ENCODE measurements around the gene CD300E. TPM values are rescaled to one million over a fixed set of nuclear protein-coding genes. Genes with fewer than 3 reads are reported as not detected.

The CD300E gene
- total RNA-seq, 4 donors from 2014 or later = 0.15 to 0.53 (median 0.18) TPM

DNA sequence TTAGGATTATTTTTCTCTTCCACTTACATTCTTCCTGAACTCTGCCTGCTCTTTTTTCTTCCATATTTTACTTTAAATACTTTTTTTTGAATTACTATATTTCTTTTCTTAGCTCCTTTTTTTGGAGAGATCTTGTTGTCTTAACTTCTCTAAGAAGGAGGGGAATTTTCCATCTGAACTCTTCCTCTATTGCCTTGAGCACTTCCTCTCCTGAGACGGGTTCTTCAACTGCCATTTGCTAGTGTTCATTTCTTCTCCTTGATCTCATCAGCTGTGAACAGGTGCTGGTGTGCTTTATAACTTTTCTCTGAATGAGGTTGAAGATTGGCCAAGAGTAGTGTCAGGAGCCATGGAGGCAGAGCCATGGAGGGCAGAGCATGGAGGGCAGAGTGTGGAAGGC, 16.3 kb downstream of the CD300E start:
- no peak for DNase-seq
- Histone ChIP-seq H3K9me3 (no peaks in the 10 kb centered on the region), H3K4me1 (peaks cover 9 to 40% (median 22%) of the 10 kb centered on the region in 3 donors), H3K36me3 (no peaks in the 10 kb centered on the region), H3K27ac (no peak overlapping the region), H3K27me3 (peaks cover 0 to 25% (median 0%) of the 10 kb centered on the region in 4 donors), H3K4me3 (no peak overlapping the region)
- WGBS, 2 donors = 21 to 29% methylated on average over 1 of the region's 1 CpG
- TF ChIP-seq, protein P1, sequence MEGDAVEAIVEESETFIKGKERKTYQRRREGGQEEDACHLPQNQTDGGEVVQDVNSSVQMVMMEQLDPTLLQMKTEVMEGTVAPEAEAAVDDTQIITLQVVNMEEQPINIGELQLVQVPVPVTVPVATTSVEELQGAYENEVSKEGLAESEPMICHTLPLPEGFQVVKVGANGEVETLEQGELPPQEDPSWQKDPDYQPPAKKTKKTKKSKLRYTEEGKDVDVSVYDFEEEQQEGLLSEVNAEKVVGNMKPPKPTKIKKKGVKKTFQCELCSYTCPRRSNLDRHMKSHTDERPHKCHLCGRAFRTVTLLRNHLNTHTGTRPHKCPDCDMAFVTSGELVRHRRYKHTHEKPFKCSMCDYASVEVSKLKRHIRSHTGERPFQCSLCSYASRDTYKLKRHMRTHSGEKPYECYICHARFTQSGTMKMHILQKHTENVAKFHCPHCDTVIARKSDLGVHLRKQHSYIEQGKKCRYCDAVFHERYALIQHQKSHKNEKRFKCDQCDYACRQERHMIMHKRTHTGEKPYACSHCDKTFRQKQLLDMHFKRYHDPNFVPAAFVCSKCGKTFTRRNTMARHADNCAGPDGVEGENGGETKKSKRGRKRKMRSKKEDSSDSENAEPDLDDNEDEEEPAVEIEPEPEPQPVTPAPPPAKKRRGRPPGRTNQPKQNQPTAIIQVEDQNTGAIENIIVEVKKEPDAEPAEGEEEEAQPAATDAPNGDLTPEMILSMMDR (IDR thresholded peaks at IDR 0.05) = no peak
- TF ChIP-seq POLR2A (IDR thresholded peaks at IDR 0.05) = no peak
- intact Hi-C loops (cut with DNase I) = no loop called here

DNA sequence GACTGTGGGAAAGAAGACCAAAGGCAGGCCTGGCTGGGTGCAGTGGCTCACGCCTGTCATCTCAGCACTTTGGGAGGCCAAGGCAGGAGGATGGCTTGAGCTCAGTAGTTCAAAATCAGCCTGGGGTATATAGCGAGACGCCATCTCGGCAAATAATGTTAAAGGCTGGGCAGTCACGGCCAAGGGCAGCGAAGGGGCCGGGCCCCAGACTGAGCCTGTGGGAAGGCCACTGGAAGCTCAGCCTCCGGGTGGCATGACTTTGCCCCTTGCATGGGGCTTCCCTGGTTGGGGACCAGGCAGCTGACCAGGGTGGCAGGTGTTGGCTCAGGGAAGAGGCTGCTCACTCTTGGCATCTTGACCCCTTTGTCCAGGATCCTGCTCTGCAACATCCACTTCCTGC, 17.5 kb downstream of the CD300E start:
- Histone ChIP-seq H3K4me3 (no peak overlapping the region), H3K27ac (peak overlapping the region in 3 of 4 donors; percentile 52 to 89 (median 61)), H3K27me3 (peaks cover 0 to 20% (median 0%) of the 10 kb centered on the region in 4 donors), H3K9me3 (no peaks in the 10 kb centered on the region), H3K36me3 (no peaks in the 10 kb centered on the region), H3K4me1 (peaks cover 9 to 49% (median 22%) of the 10 kb centered on the region in 3 donors)
- DNase-seq = no peak
- intact Hi-C loops (cut with DNase I) = no loop called here
- WGBS, 2 donors = 80 to 100% methylated on average over 4 to 5 of the region's 8 CpGs
- no peak for TF ChIP-seq POLR2A (IDR thresholded peaks at IDR 0.05)
- TF ChIP-seq, protein P1 (IDR thresholded peaks at IDR 0.05) = no peak

DNA sequence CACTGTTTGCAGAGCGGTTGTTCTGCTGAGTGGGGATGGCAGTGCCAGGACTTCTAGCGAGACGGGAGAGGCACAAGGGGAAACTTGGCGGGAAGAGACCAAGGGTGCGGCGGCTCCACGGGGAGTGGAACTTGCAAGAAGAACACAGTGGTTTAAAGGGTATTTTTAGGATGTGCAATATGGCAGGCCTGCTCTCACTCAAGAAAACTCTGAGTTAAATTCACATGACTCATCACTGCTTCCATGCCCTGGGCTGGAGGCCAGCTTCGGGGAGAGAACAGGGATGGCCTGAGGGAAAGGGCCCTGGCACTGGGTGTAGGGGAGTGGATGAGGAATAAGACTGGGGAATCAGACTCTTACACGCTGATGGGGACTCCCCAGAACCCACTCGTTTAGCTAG, 18.2 kb downstream of the CD300E start:
- H3K4me3 ChIP-seq = no peak overlapping the region
- TF ChIP-seq POLR2A (IDR thresholded peaks at IDR 0.05) = no peak
- TF ChIP-seq, protein P1 (IDR thresholded peaks at IDR 0.05) = no peak
- H3K36me3 ChIP-seq = no peaks in the 10 kb centered on the region
- peaks cover 9 to 49% (median 22%) of the 10 kb centered on the region in 3 donors for H3K4me1 ChIP-seq
- no peaks in the 10 kb centered on the region for H3K9me3 ChIP-seq
- 16 to 33% methylated on average over 4 to 7 of the region's 10 CpGs for WGBS, 2 donors
- peak overlapping the region; percentile 74 to 89 (median 80) for H3K27ac ChIP-seq
- no peak for DNase-seq
- intact Hi-C loops (cut with DNase I) = no loop called here
- H3K27me3 ChIP-seq = peaks cover 0 to 17% (median 0%) of the 10 kb centered on the region in 4 donors

DNA sequence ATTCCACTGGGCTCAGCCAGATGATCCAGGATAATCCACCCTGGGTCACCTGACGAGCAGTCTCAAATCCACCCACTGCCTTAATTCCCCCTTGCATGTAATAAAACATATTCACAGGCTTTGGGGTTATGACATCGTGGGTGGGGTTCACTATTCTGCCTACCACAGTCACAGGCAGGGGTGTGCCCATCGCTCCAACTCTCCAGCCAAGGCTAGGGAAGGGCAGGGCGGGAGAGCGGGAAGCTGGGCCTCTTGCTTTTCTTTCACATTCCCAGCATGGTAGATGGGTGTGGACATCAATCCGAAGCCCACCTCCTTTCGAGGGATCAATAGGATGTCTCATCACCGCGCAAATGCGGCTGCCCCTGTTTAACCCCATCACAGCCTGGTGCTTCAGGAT, 18.8 kb downstream of the CD300E start:
- Histone ChIP-seq H3K27me3 (peaks cover 0 to 12% (median 0%) of the 10 kb centered on the region in 4 donors), H3K4me1 (peaks cover 9 to 51% (median 22%) of the 10 kb centered on the region in 3 donors), H3K9me3 (no peaks in the 10 kb centered on the region), H3K36me3 (no peaks in the 10 kb centered on the region), H3K4me3 (no peak overlapping the region), H3K27ac (peak overlapping the region; percentile 74 to 89 (median 80))
- intact Hi-C loops (cut with DNase I) = no loop called here
- no peak for DNase-seq
- TF ChIP-seq POLR2A (IDR thresholded peaks at IDR 0.05) = no peak
- 44 to 46% methylated on average over 6 to 10 of the region's 10 CpGs for WGBS, 2 donors

DNA sequence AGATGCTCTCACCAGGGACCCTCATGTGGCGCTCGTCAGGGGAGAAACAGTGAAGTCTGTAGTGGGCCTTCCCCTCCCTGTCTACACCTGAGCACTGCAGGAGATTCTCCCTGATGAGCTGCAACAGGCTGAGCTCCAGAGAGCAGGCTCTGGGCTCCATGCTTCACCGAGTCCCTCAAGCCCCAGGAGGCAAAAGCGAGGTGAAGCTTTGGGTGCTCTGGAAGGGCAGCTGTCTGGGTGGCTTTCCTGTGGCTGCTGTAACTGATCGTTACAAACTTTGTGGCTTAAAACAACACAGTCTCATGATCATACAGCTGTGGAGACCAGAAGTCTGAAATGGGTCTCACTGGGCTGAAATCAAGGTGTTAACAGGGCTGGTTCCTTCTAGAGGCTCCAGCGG, 19.3 kb downstream of the CD300E start:
- H3K9me3 ChIP-seq = no peaks in the 10 kb centered on the region
- no peak for DNase-seq
- peak overlapping the region in 3 of 4 donors; percentile 77 to 89 (median 83) for H3K27ac ChIP-seq
- WGBS, 2 donors = 65 to 81% methylated on average over 2 to 4 of the region's 6 CpGs
- H3K27me3 ChIP-seq = peaks cover 0 to 13% (median 0%) of the 10 kb centered on the region in 4 donors
- peaks cover 9 to 57% (median 22%) of the 10 kb centered on the region in 3 donors for H3K4me1 ChIP-seq
- TF ChIP-seq POLR2A (IDR thresholded peaks at IDR 0.05) = no peak
- TF ChIP-seq, protein P1 (IDR thresholded peaks at IDR 0.05) = no peak
- no peaks in the 10 kb centered on the region for H3K36me3 ChIP-seq
- intact Hi-C loops (cut with DNase I) = no loop called here
- no peak overlapping the region for H3K4me3 ChIP-seq

DNA sequence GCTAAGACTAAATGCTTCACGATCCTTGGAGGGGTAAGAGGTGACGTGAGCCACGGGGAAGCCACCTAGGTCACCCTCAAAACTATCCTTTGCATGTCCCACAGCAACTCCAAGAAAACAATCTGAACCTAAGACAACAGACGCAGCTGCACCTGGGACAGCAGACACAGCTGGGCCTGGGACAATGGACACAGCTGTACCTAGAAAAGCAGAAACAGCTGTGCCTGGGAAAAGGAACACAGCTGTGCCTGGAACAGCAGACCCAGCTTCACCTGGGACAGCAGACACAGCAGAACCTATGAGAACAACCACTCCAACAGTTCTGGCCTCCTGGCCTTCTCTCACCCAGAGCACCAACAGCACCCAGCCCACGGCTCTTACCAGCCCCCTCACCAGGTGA, 19.8 kb downstream of the CD300E start:
- TF ChIP-seq, protein P1 (IDR thresholded peaks at IDR 0.05) = no peak
- TF ChIP-seq POLR2A (IDR thresholded peaks at IDR 0.05) = no peak
- H3K27me3 ChIP-seq = peaks cover 0 to 18% (median 0%) of the 10 kb centered on the region in 4 donors
- DNase-seq = no peak
- H3K4me1 ChIP-seq = peaks cover 9 to 62% (median 22%) of the 10 kb centered on the region in 3 donors
- no peak overlapping the region for H3K4me3 ChIP-seq
- intact Hi-C loops (cut with DNase I) = no loop called here
- WGBS, 2 donors = 75 to 87% methylated on average over 4 to 5 of the region's 5 CpGs
- H3K36me3 ChIP-seq = no peaks in the 10 kb centered on the region
- no peaks in the 10 kb centered on the region for H3K9me3 ChIP-seq
- peak overlapping the region in 2 of 4 donors; percentile 83 to 89 for H3K27ac ChIP-seq
